Cortex of kidney (tissue), 1 donor: ENCODE results near the gene KRTAP12-4.
"Not testable (repeated sequence)": the region's sequence is repeated elsewhere in the genome, so short reads cannot be mapped to it uniquely, and the experiment has no call there.

Experiments
- DNase-seq: peaks from one replicate; lab custom pipeline; 2025; lab: John Stamatoyannopoulos, UW

The KRTAP12-4 gene

DNA sequence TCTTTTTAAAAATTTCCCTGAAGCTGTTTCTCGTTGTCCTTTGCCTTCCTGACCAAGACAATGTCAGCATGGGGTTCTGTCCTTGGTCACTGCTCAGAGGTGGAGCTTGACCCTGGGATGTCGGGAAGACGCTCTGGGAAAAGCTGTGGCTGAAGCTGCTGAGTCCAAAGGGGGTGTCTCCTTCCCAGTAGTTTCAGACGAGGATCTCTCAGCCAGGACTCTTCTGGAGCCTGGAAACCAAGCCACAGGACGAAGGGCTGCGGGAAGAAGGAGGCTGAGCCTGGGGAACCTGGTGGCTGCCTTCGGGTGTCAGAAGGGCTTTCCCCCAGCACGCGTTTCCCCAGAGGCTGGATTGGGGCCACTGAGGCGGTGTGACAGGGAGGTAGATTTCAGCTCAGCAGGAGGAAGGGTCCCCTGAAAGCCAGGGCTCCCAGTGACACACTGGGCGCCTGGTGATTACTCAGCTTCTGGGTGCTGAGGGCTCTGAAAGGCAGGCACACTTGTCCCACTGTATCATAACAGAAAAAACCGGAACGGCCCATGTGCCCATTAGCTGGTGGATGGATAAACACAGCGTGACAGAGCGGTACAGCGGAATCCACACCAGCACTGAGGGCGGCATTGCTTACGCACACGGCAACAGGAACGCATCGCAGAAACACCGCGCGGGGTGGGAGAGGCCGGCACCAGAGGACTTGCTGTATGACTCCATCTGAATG, 32.5 kb upstream of the KRTAP12-4 start:
- DNase-seq = no peak

DNA sequence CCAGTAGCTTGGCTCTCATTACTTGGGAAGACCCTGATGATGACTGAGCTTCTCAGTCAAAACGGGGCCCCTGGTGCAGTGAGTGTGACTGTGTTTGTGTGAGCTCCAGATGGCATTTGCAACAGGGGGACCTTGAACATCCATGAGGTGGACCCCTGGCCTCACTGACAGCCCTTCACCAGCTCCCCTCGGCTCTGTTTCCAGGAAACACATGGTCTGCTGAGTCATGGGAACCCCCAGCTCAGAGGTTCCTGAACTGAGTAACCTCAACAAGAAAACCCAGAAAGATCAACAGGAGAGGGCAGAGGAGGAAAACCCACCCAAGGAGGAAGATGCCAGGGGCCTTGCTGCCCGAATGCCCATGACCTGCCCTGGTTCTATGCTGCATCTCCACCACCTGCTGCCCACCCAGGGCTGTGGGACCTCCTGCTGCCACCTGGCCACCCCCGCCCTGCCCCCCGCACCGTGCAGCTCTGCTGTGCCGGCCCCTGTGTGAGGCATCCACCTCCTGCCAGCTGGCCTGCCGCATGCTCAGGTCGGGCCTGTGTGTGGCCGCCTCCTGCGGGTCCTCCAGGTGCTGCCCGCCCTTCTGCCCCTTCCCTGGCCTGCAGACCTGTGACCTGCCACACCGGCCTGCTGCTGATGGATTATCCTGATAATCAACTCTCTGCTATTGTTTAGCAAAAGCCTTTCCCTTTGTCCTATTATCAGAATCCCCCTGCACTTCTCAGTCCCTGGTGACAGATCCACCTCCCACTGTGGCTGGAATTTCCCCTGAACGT, 31.7 kb upstream of the KRTAP12-4 start:
- DNase-seq = no peak

DNA sequence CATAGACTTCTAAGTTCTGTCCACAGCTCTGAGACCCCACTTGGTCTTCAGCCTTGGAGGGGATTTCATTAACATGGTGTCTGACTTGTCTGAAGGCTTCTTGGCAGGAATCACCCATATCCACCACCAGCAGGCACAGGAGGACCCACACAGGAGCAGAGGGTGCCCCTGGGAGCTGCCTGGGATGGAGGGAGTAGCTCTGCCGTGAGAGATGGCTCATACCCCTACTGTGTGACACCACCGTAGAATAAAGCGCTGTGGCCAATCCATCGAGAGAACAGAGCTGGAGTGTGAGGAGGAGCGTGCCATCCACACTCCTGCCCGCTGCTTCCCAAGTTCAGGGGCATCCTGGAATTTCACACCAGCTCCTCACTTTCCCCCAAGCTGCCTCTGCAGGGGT, 30.6 kb upstream of the KRTAP12-4 start:
- DNase-seq = not testable (repeated sequence)

DNA sequence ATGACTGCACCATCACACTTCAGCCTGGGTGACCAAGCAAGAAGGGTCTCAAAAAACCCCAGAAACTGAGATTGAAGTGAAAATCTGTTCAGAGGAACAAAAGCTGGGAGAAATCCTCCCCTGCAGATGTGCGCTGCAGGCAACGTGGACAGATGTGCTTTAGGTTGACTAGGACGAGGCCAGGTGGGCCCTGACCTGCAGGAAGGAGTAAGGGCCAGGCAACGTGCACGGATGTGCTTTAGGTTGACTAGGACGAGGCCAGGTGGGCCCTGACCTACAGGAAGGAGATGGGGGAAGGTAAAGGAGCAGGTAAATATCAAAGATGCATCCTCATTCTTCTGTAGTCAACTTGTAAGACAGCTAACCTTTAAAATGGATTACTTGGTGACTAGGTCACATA, 30.0 kb upstream of the KRTAP12-4 start:
- no peak for DNase-seq

DNA sequence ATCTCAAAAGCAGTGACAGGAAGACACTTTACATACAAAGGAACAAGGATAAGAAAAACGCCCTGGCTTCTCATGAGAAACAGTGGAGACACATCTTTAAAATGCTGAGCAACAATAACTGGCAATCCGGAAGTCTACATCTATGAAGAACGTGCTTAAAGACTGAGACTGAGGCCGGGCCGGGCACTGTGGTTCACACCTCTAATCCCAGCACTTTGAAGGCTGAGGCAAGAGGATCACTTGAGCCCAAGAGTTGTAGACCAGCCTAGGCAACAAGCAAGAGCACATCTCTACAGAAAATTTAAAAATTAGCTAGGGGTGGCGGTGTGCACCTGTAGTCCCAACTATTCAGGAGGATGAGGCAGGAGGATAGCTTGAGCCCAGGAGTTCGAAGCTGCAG, 29.6 kb upstream of the KRTAP12-4 start:
- no peak for DNase-seq

DNA sequence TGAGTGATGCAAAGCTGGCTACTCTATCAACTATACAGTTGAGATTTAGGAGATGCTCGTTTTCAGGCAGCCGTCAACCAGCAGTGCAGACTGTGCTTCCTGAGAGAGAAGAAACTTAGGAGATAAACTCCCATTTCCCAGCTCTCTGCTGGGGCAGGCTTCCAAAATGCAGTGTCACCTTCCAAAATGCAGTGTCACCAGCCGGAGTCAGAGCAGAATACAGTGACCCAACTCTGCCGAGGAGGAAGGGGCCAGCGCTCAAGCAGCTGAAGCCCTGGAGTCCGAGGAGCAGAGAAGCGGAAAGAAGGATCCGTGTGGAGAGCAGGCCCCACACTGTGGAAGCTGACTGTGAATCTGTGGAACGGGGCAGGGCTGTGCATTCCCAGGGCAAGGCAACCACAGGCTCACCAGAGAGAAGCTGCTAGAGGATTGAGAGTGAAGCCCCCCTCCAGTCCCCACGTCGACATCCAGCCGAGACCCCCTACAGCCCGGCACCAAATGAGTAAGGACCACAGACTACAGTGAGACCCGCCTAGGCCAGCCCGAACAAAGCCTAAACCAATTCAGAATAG, 28.2 kb upstream of the KRTAP12-4 start:
- DNase-seq = no peak

DNA sequence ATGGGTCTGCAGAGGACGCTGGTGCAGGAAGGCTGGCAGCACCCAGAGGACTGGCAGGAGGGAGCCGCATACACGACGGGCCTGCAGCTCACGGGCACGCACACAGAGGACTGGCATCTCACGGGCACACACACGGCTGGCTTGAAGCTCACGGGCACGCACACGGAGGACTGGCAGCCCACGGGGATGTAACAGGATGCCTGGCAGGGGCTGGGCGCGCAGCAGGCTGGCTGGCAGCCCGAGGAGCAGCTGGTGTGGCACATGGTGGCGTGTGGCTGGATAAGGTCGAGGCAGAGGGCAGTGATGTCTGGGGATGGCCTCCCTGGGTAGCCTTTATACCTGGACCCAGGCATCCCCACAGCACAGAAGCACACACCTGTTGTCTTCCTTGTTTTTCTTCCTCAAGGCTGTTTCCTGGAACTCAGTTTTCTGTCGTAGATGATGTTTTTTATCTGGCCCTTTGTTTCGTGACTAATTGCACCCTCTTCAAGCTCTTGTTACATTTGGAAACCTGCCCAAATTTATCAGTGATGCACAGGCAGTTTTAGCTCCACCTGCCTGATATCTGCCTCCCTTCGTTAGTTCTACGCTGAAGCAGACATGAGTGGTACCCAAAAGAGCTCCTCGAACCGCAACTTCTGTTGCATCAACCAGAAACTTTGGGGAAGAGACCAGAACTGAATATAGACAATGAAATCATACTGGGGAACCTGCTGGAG, 27.6 kb upstream of the KRTAP12-4 start, which contains the start of gene KRTAP12-1:
Gene KRTAP12-1 (minus strand): TSS at position 303 of the 719 bp plus-strand sequence. CDS start 40 bp downstream, at position 263.
- DNase-seq = no peak

DNA sequence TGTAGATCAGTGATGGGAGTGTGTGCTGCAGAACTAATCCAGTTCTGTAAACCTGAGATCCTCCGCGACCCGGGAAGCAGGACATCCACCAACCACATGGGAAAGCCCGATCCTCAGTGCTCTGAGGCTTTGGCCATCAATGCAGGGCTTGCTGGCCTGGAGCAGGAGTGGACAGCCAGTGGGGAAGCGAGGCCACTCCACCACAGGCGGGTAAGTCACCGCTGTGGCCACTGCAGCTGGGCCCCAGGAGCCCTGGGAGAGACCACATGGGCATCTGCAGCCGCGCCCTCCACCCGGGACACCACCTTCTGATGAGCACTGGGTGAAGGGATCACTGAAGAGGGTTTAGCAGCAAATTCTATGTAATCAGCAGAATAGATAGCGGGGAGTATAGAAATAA, 26.7 kb upstream of the KRTAP12-4 start:
- no peak for DNase-seq

DNA sequence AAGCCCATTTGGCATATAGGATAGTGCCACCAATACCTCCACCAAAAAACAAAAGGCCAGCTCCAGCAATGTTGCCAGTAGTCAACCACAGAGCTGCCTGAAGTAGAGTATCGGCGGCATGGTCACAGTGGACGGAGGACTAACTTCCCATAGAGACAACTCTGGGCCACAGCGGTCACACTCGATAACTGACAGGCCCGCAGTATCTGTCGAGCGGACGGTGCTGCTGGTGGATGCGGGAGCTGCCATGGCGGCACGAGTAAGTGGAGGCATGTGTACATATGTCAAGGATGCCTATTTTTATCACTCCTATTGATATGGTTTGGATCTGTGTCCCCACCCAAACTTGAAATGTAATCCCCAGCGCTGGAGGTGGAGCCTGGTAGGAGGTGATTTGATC, 23.4 kb upstream of the KRTAP12-4 start:
- no peak for DNase-seq

DNA sequence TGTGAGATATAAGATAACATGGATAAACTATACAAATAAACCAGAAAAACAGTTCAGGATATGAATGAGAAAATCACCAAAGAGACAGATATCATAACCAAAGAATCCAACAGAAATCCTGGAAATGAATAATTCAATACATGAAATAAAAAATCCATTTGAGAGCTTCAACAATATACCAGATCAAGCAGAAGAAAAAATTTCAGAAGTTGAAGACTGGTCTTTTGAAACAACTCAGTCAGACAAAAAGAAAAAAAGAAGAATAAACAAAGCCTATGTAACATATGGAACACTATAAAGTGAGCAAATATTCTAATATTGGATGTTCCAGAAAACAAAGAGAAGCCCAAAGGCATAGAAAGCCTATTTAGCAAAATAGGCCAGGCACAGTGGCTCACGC, 17.5 kb upstream of the KRTAP12-4 start:
- DNase-seq = no peak

DNA sequence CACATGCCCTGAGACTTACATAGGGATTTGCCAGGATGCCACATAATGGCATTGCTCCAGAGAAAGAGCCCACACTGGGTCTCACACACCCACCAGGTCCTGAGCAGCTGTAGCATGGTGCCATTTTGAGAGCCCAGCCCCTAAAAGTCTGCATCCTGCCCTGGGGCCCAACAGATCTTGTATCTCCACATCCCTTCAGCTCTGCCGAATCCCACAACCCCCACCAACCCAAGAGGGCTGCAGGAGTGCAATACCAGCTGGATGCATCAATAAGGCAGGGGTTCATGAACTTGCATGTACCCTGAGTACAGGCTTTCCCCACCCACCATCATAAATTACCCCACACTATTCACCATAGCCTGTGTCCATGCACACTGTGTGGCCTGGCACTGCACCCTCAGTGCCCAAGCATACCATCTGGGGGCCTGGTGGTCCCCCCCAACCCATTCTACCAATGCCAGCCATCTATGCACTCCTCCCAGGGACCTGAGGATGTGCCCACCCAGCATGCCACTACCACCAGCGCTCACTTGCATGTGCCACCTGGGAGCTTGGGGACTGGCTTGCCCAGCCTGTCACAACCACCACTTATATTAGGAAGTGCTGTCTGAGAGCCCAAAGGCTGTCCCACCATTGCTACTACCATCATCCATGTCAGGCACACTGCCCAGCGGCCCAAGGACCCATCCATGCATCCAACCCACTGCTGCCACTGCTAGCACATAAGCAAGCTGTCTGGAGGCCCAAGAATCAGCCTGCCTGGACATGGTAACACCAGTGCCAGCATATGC, 16.4 kb upstream of the KRTAP12-4 start:
- no peak for DNase-seq

DNA sequence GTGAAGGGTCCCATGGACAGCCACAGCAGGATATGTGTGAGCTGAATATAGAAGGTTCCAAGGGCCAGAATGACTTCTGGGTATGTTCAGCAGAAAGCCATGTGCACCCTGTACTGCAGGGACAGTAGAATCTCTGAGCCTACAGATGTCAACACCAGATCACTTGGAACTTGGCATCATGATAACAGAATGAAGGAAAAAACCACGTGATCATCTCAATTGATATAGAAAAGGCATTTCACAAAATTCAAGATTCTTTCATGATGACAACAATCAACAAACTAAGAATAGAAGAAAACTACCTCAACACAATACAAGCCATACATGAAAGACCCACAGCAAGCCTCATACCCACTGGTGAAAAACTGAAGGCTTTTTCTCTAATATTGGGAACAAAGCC, 13.2 kb upstream of the KRTAP12-4 start:
- DNase-seq = no peak

DNA sequence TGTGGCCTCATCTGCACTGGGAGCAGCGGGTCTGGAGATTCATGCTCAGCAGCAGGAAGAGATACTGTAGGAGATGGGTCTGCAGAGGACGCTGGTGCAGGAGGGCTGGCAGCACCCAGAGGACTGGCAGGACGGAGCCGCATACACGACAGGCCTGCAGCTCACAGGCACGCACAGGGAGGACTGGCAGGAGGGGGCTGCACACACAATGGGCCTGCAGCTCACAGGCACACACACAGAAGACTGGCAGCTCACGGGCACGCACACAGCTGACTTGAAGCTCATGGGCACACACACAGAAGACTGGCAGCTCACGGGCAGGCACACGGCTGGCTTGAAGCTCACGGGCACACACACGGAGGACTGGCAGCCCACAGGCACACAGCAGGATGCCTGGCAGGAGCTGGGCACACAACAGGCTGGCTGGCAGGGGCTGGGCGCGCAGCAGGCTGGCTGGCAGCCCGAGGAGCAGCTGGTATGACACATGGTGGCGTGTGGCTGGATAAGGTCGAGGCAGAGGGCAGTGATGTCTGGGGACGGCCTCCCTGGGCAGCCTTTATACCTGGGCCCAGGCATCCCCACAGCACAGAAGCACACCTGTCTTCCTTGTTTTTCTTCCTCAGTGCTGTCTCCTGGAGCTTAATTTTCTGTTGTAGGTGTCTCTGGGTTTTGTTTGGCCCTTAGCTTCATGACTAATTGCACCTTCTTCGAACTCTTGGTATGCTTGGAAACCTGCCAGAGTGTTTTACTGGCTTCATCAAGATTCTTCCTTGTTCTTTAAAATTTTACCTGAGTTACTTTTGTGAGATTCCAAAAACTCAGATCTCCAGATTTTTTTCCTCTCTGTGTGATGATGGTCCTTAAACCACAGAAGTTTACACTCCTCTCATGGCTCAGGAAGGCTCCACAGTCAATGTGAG, 12.2 kb upstream of the KRTAP12-4 start, which contains the start of gene KRTAP12-2:
Gene KRTAP12-2 (minus strand): TSS at position 527 of the 920 bp plus-strand sequence. CDS start 41 bp downstream, at position 486.
- no peak for DNase-seq

DNA sequence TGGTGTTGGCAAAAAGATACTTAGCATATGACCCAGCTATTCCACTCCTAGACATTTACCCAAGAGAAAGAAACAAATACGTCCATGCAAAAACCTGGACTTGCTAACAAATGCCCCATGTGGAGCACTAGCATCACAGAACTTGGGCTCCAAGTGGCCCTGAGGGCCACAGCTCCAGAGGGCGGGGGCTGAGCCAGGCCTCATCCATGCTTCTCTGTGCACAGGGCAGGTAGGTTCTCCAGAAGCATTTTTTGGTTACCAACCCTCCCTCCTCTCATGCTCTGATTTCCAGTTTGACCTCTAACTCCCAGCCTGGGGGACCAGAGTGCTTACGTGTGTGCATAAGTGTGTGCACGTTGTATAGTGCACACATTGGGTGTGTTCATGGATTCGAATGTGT, 10.2 kb upstream of the KRTAP12-4 start:
- DNase-seq = no peak

DNA sequence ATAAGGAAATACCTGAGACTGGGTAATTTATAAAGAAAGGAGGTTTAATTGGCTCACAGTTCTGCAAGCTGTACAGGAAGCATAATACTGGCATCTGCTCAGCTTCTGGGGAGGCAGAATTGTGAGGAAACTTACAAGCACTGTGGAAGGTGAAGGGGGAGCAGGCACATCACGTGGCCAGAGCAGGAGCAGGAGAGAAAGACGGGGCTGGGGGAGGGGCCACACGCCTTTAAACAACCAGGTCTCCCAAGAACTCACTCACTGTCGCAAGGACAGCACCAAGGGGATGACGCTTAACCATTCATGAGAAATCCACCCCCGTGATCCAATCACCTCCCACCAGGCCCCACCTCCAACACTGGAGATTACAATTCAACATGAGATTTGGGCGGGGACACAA, 7.1 kb upstream of the KRTAP12-4 start:
- DNase-seq = not testable (repeated sequence)

DNA sequence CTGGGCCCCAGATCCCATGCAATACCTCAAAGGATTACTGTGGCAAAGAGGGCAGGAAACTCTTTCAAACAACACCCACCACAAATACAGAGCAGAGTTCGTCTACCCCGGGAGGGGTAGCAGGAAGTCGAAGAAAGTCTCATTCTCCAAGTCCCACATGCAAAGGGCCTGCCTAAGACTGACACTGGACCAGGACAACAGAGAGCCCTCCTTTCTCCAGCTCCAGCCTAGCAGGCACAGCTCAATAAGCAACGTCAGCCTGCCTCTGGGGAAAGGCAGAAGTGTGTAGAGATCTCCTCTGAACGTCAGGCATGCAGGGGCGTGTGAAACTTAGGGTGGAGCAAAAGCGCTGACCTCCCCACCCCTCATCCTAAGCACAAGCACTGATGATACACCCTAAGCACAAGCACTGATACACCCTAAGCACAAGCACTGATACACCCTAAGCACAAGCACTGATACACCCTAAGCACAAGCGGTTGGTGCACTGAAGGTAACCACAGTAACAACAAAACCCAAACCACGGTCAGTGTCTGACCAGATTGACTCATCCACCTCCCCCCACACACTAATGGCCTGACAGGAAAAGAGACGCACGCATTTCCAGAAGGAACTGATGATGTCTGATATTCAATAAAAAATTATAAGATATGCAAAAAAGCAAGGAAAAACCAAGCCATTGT, 4.6 kb upstream of the KRTAP12-4 start:
- no peak for DNase-seq

DNA sequence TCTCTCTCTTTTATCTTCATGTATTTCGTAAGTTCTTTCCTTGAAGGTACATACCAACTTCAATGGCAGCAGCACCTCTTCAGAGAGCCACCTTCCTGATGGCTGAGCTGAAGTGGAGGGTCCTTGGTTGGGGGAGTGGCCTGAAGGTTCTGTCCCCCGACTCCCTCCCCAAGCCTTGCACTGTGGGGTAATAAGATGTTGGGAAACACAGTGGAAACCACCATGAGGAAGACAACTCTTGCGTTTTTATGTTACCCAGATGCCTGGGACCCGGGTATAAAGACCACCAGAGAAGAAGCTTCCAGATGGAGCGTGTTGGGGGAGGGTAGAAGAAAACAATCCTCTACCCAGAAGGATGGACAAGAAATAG, 4.1 kb upstream of the KRTAP12-4 start:
- DNase-seq = no peak

DNA sequence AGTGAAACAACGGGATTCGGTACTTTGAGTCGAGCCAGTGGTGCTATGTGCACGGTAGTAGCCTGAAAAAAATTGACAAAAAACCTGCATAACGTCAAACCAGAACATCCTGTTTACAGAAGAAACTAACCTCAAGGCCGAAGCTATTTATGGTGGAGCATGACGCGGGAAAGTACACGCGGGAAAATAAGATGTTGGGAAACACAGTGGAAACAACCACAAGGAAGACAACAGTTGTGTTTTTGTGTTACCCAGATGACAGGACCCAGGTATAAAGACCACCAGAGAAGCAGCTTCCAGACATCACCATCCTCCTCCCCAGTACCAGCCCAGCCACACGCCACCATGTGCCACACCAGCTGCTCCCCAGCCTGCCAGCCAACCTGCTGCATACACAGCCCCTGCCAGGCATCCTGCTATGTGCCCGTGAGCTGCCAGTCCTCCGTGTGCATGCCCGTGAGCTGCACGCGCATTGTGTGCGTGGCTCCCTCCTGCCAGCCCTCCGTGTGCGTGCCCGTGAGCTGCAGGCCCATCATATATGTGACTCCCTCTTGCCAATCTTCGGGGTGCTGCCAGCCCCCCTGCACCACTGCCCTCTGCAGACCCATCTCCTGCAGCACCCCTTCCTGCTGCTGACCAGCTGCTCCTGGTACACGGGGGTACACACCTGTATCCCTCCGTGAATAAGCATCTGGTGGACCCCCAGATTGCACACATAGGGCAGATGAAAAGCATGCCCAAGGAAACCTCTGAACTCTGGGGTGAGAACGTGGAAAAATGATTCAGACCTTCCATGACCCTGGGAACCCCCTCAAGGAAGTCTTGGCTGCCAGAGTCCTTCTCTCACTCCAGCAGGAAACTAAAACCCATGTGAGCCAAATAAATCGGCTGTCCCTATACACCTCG, 3.4 kb upstream of the KRTAP12-4 start, which contains the start of gene KRTAP12-3:
Gene KRTAP12-3 (plus strand): TSS at position 298 of the 906 bp plus-strand sequence. CDS start 48 bp downstream, at position 346.
- no peak for DNase-seq

DNA sequence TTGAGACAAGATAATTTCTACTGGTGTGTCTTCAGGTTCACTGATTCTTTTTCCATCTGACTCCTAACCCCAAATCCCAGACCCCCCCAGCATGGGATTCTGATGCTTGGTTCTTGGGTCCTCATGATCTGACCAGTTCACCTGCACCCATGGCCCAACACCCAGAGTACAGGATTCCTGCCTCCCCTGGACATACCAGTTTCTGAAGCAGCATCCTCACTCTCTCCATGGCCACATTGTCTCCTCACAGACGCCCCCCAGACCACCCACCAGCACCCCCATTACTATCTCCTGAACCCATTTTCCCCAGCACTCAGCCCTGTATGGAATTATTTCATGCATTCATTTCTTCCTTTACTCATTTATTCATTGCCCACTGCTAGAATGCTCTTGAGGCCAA, 2.4 kb upstream of the KRTAP12-4 start:
- DNase-seq = no peak
